ENCODE data around the gene NLRP3.
"Not testable (repeated sequence)": the region's sequence is repeated elsewhere in the genome, so short reads cannot be mapped to it uniquely, and the experiment has no call there.

The NLRP3 gene

DNA sequence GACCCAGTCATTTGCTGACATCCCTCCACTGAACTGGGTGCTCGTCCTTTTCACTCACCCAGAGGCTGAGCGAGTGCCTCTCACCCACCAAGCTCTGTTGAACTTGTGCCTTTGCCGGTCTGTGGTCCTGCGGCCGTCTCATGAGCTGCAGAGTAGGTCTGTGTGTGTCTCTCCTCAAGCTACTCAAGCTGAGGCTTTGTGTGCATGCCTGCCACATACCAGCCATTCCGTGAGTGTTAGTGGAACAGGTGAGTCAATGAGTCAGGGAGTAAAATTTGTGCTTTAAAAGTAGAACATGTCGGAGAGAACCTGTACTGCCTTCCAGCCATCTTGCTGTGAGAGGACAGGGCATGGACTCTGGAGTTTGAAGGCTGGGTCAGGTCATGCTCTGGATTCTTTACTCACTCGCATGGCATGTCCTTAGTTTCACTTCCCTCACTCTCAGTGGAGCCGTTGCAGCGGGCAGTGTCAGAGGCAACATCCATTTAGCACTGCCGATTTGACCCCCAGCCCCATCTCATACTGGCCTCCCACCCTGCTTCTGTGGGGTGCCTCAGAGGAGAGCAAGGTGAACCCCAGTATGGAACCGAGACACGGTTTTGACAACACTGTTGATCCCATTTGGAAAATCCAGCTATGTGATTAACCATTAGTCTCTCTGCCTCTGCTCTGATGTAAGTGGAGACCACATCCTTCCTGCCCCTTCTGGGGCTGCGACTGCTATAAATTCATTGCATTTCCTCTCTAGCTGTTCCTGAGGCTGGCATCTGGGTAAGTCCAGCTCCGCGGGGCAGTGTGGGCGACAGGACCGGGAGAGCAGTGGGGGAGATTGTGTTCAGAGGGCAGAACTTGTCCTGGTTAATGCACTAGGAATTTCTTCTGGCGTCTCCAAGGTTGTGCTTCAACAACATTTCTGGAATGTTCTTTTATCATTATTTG lies at the start of gene NLRP3:
NLRP3 (plus strand) TSS at position 751 of the 939 bp plus-strand sequence. CDS start 2,628 bp downstream, outside the sequence.
- peak; percentile 46 for DNase-seq

DNA sequence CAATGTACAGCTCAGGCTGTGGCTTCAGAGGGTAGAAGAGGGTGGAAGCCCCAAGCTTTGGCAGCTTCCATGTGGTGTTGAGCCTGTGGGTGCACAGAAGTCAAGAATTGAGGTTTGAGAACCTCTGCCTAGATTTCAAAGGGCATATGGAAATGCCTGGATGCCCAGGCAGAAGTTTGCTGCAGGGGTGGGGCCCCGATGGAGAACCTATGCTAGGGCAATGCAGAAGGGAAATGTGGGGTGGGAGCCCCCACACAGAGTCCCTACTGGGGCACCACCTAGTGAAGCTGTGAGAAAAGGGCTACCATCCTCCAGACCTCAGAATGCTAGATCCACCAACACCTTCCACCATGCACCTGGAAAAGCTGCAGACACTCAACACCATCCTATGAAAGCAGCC lies 49.6 kb upstream of the NLRP3 start:
- DNase-seq = not testable (repeated sequence)

DNA sequence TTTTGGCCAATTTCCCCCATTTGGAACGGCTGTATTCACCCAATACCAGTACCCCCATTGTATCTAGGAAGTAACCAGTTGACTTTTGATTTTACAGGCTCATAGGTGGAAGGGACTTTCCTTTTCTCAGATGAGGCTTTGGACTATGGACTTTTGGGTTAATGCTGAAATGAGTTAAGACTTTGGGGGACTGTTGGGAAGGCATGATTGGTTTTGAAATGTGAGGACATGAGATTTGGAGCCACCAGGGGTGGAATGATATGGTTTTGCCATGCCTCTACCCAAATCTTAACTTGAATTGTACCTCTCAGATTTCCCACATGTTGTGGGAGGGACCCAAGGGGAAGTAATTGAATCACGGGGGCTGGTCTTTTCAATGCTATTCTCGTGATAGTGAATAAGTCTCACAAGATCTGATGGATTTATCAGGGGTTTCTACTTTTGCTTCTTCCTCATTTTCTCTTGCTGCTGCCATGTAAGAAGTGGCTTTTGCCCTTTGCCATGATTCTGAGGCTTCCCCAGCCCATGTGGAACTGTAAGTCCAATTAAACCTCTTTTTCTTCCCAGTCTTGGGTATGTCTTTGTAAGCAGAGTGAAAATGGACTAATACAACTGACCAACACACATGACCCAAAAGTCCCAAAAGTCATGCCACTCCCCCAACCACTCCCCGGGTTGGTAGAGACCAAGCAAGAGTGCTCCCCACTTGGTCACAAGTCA lies 48.9 kb upstream of the NLRP3 start:
- no peak for DNase-seq

DNA sequence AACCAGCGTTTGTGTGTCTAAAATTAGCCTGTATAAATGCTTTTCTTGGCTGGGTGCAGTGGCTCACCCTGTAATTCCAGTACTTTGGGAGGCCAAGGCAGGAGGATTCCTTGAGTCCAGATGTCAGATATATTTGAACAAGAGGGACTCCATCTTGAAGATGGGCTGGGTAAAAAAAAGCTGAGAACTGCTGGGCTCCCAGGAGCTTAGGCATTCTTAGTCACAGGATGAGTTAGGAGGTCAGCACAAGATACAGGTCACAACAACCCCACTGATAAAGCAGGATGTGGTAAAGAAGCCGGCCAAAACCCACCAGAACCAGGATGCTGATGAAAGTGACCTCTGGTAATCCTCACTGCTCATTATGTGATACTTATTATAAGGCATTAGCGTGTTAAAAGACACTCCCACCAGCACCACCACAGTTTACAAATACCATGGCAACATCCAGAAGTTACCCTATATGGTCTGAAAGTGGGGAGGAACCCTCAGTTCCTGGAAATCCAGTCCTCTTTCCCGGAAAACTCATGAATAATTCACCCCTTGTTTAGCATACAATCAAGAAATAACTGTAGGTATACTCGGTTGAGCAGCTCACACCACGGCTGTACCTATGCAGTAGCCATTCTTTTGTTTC lies 48.1 kb upstream of the NLRP3 start:
- DNase-seq = no peak

DNA sequence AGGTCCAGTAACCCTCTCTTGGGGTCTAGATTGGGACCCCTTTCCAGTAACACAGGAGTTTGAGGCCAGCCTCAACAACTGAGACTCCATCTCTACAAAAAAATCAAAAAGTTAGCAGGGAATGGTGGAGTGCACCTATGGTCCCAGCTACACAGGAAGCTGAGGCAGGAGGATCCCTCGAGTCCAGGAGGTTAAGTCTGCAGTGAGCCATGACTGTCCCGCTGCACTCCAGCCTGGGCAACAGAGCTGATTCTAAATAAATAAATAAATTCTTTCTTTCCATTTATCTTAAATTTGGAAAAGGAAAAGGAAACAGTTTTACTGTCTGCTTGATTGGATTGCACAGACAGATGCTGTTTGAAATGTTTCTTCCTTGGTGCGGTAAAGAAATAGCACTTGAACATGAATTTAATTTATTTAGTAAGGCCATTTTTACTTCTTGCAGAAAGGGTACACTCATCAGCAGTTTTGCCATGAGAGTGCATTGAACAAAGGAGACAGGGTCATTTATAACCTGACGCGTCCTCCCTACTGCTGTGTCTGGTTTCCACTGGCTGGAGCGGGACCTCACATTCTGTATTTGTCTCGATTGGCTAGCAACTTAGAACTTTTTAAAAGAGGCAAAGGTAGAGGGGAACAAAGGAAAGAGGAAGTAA lies 47.4 kb upstream of the NLRP3 start:
- no peak for DNase-seq

DNA sequence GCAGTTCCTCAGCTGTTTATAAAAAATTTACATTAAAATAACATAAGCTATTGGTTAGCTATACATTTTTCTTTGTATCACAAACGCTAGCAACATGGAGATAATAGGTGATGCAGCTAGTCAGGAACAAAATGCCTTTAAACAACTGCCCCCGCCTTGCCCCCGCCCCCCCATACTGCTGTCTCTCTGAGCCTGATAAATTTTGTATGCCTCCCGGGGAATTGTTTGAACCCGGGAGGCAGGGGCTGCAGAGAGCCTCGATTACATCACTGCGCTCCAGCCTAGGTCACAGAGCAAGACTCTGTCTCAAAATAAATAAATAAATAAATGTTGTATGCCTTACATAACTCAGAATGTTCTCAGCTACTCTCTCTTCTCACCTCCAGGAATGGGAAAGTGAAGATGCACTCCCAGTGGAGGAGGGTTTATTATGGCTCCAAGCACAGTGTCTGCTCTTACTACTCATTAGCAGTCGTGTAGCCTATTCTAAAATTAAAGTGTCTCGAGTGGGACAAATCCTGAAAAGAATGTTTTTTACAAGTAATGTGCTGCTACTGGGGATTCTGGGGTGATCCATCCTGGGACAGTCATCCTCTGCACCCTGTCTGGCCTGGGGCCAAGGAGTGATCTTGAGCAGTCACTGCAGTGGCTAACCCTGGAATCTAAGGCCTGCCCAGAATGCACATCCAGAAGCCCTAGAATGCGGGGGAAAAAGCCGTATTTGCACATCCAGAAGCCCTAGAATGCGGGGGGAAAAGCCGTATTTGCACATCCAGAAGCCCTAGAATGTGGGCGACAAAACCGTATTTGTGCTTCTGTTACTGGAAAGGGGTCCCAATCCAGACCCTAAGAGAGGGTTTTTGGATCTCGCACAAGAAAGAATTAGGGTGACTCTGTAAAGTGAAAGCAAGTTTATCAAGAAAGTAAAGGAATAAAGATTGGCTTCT lies 44.9 kb upstream of the NLRP3 start:
- DNase-seq = no peak

DNA sequence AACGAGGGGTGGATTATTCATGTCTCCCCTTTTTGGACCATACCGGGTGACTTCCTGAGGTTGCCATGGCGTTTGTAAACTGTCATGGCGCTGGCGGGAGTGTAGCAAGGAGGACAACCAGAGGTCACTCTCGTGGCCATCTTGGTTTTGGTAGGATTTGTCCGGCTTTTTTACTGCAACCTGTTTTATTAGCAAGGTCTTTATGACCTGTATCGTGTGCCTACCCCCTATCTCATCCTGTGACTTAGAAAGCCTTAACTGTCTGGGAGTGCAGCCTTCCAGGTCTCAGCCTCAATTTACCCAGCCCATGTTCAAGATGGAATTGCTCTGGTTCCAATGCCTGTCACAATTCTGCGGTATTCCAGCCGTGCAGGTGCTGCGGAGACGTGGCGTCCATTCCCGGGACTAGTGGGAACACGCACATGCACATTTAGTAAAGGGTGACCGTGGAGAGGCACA lies 44.1 kb upstream of the NLRP3 start:
- no peak for DNase-seq

DNA sequence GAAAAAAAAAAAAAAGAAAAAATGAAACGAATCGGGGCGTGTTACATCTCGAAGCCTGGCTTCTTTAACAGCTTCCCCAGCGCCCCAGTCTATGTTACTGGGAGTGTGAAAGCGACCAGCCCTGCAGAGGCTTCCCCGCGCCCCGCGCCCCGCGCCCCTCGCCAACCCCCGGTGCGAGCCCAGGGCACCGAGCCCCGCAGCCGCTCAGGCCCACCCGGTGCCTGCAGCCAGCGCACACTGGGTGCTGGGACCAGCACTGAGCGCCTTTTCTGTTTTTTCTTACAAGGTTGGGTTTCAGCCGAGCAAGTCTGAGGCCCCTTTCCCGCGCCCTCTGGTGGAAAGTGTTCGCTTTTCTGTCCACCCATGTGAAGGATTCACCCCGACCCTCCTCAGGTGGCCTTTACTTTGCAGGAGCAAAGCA lies 42.2 kb upstream of the NLRP3 start:
- no peak for DNase-seq

DNA sequence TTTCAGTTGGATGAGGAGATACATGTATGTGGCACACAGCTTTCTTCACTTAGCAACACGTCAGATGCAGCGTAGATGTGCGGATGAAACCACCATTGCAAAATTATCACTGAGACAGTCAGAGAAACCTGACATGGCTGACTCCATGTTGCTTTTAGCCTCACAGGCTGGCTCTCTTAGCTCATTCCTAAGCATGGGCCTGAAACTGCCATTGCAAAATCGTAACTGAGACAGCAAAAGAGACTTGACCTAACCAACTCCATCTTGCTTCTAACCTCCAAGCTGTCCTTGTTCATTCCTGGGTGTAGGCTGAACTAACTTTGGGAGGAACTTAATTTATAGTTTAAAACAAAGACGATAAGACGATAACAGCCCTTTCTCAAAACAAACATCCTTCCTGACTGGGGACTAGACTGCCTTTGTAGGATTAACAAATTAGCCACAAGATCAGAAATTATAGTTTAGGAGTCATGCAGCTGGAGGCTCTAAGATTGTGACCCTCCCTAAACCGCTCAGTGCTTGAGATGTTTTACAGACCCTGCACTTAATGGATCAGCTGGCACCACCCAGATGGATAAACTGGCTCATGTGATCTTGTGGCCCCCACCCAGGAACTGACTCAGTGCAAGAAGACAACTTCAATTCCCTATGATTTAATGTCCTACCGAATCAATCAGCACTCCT lies 41.2 kb upstream of the NLRP3 start:
- not testable (repeated sequence) for DNase-seq

DNA sequence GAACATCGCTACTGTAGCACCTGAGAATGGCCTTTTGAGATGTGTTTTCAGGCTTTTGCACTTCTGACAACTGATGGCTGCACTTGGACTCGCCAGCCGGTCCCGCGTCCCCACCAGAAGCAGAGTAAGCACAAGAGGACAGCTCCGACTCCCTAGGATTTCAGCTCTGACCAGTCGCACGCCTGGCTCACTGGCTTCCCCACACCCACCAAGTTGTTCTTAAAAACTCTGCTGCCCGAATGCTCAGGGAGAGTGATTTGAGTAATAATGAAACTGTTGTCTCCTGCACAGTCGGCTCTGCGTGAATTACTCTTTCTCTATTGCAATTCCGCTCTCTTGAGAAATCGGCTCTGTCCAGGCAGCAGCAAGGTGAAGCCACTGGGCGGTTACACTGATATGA lies 40.2 kb upstream of the NLRP3 start:
- no peak for DNase-seq

DNA sequence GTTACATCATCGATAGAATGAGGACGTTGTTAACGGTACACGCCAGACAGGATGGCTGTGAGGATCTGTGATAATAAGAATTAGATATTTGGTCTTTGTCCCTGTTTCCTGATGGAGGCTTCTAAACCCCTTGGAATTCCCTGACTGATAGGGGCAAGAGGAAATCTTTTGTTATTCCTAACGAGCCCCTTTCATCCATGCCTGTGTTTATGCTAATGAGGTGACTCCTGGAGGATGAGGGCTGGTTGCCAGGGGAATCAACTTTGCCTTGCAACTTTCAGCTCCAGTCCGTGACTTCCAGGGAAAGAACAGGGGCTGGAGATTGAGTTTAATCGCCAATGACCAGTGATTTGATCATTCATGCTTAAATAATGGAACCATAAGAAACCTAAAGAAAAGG lies 39.3 kb upstream of the NLRP3 start:
- no peak for DNase-seq

DNA sequence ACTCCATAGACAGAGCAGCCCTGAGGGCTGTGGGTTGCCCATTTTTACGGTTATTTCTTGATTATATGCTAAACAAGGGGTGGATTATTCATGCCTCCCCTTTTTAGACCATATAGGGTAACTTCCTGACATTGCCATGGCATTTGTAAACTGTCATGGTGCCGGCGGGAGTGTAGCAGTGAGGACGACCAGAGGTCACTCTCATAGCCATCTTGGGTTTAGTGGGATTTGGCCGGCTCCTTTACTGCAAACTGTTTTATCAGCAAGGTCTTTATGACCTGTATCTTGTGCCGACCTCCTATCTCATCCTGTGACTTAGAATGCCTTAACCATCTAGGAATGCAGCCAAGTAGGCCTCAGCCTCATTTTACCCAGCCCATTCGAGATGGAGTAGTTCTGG lies 38.3 kb upstream of the NLRP3 start:
- not testable (repeated sequence) for DNase-seq

DNA sequence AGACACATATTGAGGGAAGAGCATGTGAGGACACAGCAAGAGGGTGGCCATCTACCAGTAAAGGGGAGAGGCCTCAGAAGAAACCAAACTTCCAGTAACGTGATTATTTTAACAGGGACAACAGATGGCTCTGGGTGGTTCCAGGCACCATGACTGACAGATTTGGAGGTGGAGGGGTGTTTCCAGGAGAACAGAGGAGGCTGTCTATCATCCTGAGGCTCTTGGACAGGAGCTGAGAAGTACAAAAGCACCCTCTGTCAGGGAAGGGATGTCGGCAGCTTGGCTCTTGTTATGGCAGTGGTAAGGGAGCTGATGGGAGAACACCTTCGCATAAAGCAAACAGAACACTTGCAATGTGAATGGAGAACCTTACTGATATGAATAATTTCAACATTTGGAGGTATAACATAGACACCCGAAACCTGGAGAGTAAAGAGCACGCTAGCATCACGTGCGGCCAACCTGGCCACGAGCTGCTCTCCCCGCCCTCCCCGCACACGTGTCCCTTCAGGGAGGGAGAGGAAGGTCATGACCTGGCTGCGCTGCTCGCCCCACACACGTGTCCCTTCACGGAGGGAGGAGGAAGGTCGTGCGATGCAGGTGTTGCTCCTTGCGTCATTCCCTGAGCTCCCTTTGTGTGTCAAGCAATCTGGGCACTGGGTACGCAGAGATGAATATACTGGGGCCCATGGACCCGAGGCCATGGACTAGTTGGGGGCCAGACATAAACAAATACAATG lies 37.5 kb upstream of the NLRP3 start:
- DNase-seq = no peak

DNA sequence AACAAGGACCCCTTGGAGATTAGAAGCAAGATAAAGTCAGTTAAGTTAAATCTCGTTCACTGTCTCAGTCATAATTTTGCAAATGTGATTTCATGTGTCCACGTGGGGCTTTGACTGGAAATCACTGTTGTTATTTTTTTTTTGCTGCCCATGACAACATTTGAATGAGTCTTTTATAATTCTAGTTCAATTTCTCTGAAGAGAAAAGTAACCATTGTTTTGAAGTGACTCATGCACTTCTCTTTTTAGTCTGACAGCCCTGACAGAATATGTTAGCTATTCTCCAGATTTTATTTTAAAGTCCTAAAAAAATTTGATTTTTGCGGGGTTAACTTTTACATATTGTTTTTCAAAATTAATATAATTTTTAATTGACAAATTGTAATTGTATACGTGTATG lies 30.7 kb upstream of the NLRP3 start:
- DNase-seq = no peak

DNA sequence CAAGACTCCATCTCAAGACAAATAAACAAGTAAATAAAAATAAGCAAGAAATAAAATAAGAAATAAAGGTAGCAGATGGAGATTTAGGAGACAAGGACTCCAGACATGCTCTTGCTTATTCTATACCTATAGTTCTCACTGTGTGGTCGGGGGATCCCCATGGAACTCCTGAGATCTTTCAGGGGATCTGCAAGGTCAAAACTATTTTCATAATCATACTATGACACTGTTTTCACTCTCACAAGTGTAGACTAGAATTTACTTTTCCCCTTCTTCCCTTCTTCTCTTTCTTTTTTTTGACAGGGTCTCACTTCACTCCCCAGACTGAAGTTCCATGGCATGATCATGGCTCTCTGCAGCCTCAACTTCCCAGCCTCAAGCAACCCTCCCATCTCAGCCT lies 29.8 kb upstream of the NLRP3 start:
- no peak for DNase-seq

DNA sequence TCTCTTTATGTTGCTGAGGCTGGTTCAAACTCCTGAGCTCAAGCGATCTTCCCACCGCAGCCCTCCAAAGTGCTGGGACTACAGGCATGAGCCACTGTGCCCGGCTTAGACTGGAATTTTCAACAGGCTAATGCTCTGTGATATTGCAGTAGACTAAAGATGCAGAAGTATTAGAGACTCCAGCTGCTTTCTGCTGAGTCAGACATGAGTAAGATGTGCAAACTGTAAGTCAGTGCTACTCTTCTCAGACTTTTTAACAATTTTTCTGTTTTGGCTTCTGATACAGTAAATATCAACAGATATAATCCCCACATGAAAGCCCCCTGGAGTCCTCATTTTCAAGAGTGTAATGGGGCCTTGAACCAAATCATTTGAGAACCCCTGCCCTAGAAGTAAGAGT lies 29.3 kb upstream of the NLRP3 start:
- DNase-seq = no peak

DNA sequence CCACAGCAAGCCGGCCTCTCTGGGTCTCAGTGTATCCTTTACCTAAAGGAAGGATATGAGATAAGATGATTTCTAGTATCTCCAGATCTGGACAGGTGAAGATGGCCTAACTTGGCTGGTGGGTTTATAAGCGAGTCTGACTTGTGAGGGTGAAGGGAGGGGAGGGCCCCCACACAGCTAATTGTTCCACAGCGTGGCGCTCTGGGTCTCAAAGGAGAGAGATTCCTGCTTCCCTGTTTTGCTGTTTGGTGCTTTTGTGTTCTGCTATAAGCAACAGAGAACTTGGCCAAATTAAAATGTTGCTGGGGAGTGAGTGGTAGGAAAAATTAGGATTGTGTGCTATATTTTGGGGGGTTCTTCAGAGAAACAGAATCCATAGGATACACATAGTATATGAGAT lies 28.9 kb upstream of the NLRP3 start:
- DNase-seq = no peak

DNA sequence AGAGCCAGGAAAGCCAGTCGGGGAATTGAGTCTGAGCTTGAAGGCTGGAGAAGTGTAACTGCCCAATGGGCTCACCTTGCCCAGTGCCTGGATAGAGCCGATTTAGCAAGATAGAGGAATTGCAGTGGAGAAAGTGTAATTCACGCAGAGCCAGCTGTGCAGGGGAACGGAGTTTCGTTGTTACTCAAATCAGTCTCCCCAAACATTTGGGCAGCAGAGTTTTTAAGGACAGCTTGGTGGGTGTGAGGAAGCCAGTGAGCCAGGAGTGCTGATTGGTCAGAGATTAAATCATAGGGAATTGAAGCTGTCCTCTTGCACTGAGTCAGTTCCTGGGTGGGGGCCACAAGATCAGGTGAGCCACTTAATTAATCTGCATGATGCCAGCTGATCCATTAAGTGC lies 28.4 kb upstream of the NLRP3 start:
- DNase-seq = no peak

DNA sequence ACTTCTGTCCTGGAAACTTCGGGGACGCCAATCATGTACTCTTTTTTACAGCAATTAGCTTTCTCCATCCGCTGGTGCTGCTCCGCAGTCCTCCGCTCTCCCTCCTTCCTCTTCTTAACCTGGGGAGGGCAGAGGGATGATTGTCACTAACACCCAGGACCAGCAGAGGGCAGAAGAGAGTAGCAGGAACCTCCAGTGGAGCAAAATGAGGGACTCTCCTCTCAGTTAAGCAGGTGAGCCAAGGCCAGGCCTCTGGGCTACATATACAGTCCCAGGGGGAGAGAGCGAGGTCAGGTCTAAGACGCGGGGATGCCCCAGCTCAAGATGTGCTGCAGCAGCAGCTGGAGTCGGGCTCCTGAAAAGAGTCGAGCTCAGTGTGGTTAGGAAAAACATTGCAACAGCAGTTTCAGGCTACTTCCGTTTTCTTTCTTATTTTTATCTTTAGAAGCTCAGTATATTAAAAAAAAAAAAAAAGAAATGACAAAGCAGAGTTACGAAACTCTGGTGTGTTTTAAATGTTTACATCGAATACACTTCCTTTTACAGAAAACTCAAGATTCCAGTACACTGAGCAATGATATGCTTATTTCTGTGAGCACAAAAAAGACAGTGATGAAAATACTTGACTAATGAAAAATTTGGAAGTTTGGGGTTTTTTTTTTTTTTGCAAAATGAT lies 25.7 kb upstream of the NLRP3 start:
- DNase-seq = peak; percentile 66

DNA sequence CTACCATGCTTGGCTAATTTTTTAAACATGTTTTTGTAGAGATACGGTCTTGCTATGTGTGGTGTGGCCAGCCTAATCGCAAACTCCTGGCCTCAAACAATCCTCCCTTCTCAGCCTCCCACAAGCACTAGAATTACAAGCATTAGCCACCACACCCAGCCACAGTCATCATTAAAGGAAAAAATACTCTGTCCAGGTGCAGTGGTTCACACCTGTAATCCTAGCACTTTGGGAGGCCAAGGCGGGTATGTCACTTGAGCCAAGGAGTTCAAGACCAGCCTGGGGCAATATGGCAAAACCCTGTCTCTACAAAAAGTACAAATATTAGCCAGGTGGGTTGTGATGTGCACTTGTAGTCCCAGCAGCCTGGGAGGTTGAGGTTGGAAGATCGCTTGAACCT lies 25.0 kb upstream of the NLRP3 start:
- DNase-seq = no peak

Measured in 8988T (cell line).